GM21825 (cell line): ENCODE results near the gene GBX1.

Source experiments
- ATAC-seq: cut with Tn5 transposase; IDR thresholded peaks from one replicate; pipeline ENCODE4 v1.9.1; 2021; ENCODE audit warnings: mild to moderate bottlenecking, moderate library complexity; ENCODE audit not compliant: unreplicated experiment

GBX1 gene

DNA sequence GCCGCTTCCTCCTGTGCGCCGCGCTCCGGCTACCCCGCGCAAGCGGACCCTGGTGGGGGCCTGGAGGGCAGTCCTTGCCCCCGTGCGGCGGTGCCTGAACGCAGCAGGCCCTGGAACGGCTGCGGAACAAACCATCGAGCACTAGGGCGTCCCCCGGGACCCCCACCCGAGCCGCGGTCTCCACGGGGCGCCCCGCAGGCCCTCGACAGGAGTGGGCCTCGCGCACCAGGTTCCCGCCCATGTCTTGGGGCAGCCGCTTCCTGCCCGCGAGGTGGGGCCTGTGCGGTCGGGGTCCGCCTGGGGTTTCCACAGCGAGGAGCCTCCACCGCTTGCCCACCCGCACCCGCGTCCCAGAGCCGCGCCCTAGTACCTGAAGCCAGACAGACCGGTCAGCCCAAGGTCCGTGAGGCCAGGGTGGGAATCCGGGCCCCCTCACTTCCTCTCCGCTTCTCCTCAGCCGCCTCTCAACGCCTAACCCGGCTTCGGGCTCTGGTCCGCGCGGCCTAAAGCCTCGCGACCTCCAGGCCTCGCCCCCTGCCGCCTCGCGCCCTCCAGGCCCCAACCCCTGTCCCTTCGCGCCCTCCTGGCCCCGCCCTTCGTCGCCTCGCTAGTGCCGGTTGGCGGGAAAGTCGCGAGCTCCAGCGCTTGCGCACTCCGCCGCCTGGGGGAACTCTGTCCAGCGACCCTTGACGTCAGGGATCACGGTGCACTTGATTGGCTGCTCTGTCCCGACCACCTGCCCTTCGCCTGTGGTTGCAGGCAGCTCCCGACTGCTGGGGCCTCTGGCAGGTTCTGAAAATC is 7.0 kb upstream of the GBX1 start:
- ATAC-seq = no peak

DNA sequence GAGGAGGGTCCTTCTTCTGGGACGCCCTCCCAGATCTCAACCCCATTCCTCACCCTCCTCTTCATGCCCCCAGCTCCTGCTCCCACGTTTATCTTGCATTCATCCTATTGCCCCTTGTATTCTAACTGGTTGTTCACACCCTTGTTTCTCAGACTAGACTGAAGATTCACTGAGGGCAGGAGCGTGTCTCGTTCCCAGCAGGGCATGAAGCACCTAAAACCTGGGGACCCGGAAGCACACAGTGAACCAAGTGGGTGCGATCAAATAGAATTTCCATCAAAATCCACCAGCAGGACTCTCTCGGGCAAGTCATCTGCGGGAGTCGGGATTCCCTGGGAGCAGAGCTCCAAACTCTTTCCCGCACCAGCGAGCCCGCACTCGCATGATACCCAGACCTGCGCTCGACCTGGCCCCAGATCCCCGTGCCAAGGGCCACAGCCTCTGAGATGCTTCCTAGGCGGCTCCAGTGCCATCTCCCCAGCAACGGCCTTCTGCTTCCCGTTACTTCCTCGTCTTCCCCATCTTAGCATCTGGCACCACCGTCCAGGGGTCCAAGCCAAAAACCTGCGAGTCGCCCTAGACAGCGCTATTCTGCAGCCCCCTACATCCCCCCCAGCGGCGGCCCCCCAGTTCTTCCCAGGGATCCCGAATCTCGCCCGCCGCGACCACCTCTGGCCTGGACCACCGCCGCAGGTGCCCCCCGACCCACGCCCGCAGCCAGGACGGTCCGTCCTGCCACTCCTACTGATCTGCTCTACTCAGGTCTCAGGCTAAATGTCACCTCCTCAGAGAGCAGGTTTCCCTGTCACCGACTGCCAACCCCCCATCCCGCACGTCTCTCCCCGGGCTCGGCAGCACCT is 6.1 kb upstream of the GBX1 start:
- ATAC-seq = no peak

DNA sequence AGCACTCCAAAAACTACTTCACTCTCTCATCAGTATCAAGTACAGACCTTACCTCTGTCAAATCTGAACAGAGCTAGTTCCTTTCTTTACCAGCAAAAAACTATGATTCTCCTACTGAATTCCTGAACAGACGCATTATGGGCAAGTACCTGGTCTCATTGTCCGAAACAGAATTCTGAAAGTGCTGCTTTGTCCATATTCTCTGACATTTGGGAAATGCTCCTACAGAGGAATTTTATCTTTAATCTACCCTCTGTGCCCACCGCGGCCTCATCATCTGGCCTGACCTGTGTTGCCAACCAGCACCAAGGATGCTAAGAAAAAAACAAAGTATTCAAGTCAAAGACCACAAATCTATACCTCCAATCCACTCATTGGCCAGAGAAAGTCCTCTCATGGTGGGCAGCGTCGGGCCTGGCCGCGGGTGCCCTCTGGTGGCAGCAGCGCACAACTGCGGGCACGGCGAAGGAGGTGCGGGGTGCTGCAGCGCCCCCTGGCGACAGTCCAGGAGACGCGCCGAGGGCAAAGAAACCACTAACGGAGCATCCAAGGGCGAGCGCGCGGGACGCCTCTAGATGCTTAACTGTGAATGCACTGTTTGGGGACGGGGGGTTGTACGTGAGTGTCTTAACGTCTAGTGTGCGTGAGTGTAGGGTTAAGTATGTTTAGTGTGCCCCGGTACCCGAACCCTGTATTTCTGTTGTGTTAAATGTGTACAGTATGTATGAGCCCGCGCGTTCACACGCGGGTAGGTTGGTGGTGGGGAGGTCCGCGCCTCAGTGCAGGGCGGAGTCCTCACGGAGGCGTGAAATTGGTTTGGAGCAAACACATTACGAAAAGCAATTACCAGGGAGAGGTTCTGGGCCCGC is 5.0 kb upstream of the GBX1 start:
- peak; percentile 62 for ATAC-seq

- ATAC-seq = no peak
Observed at GRCh38 chr7:151168787-151169162, 1.3 kb upstream of the GBX1 start.

- ATAC-seq = peak; percentile 56
Observed at GRCh38 chr7:151168003-151168786, 701 bp upstream of the GBX1 start.

- no peak for ATAC-seq
Observed at GRCh38 chr7:151166629-151167196, 781 bp downstream of the GBX1 start.

DNA sequence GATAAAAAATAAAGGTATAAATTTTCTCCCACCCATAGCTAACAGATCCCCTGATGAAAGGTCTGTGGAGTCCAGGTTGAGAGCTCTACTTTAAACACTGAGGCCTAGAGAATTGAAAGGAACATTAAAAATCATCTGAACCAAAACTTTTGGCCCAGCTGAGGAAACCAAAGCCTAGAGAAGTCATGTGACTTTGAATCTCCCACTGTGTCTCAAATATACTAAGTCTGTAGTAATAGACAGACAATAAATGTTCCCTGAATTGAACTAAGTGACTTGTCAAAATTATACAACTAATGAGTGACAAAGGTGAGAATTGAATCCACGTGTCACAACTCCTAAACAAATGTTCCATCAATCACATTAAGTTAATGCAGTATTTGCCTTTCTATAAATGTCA is 5.7 kb downstream of the GBX1 start:
- no peak for ATAC-seq

GRCh38 chr7:151157645-151158329 is 9.7 kb downstream of the GBX1 start:
- no peak for ATAC-seq

GRCh38 chr7:151152643-151153513 is 14.6 kb downstream of the GBX1 start:
- no peak for ATAC-seq

DNA sequence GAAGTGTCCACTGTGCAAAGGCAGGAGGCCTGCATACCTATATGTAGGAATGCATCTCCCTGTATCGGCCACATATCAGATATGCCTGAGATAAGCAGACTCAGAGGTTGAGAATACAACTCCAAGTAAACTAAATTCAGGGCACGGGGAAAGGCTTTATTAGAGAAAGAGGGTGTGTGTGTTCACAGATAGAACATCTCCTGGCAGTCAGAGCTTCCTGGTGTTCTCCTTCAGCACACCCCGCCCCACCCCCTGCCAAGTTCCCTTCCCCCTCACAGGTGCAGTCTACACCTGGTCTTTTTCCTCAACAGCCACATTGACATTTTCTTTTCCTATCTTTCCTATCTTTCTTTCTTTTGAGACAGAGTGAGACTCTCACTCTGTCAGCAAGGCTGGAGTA is 17.1 kb downstream of the GBX1 start:
- ATAC-seq = no peak

DNA sequence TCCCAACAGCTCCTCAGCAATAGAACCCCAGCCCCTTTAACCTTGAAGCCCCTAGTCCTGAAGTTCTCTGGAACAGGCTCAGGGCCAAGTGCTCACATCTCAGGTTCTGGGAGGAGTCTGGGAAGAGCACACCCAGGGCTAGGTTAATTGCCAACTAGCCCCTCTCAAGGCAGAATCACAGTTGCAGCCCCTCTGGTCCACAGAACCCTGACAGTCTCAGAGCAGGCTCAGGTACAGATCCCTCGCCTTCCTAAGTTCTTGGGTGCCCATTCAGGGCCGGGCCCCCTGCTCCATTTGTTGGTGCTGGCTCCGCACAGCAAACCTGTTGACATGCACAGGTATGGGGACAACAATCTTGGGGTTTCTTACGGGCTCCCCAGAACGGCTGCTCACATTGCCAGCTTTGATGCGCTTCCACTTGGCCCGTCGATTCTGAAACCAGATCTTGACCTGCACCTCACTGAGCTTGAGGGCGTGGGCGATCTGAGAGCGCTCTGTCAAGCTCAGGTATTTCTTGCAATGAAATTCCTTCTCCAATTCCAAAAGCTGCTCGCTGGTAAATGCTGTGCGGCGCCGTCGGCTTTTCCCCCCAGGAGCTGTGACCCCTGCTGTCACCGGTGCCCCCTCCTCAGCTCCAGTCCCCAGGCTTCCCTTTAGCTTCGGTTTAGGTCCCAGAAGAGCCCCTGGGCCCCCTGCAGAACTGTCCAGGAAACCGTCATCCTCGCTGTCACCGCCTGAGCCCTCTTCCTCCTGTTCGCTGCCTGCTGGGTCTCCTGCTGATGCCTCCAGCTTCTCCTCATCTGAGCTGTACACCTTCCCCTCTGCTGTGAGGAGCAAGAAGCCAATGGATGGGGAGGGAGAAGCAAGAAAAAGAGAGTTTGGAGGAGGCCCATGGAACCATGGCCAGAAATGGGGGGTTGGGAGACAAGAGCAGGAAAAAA is 18.9 kb downstream of the GBX1 start:
- ATAC-seq = no peak

- ATAC-seq = no peak
Observed at GRCh38 chr7:151146761-151147160, 20.7 kb downstream of the GBX1 start.

DNA sequence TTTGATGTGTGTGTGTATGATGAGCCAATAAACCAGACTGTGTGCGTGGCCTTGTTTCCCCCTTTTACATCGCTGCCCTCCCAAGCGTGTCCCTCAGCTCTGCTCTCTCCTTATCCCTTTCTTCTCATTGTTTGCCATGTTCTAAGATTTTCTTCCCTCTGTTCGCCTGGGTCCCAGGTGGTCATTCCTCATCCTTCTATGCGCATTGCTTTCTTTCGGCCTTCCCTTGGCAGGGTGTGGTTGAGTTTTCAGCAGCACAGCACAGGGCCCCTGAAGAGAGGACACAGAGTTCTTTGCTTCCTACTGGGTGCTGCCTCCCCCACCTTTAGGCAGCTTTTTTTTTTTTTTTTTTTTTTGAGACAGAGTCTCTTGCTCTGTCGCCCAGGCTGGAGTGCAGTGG is 23.1 kb downstream of the GBX1 start:
- ATAC-seq = no peak

- no peak for ATAC-seq
Observed at GRCh38 chr7:151143261-151144015, 24.1 kb downstream of the GBX1 start.

- ATAC-seq = no peak
Observed at GRCh38 chr7:151142686-151143040, 24.8 kb downstream of the GBX1 start.

DNA sequence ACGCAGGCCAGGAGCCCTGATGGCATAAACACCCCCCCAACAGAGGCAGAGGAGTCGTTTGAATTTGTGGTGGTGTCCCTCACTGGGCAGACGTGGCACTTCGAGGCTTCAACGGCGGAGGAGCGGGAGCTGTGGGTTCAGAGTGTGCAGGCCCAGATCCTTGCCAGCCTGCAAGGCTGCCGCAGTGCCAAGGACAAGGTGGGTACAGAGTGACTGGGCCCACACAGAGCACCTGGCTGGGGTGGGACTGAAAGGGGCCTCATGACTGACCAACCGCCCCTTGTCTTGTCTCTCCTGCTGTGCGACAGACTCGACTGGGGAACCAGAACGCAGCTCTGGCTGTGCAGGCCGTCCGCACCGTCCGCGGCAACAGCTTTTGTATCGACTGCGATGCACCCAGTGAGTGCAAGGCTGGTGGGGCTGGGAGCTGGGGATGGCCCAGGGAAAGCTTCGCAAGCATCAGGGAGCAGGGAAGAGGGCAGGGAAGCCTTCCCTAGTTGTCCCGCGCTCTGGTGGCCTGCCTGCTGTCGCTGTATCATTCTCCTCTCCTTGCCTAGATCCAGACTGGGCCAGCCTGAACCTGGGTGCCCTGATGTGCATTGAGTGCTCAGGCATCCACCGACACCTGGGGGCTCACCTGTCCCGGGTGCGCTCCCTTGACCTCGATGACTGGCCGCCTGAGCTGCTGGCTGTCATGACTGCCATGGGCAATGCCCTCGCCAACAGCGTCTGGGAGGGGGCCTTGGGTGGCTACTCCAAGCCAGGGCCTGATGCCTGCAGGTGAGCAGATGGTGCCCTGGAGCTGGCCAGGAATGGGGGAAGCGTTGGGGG is 25.4 kb downstream of the GBX1 start:
- no peak for ATAC-seq
